Liver (tissue), 3 donors: ENCODE measurements around the gene MSL2.

Experiments used
- RAD21 ChIP-seq, 2 donors: IDR thresholded peaks; 2 replicates each; pipeline ENCODE4 v1.6.1; 2016; ENCODE audit warnings: antibody characterized with exemption in 2 of 2, mild to moderate bottlenecking in 2 of 2
- TF ChIP-seq, protein P1 (sequence below): fragments of 150-350 bp; IDR thresholded peaks from 2 replicates; pipeline ENCODE4 v1.5.1; 2017; ENCODE audit warnings: improper control_type of control experiment, low read depth, low read length; ENCODE audit not compliant: missing input control
- TF ChIP-seq, protein P2 (sequence below): IDR thresholded peaks from 2 replicates; pipeline ENCODE4 v1.6.1; 2016; ENCODE audit warnings: antibody characterized with exemption
- donor health status: healthy.
- donor health status: healthy.

DNA sequence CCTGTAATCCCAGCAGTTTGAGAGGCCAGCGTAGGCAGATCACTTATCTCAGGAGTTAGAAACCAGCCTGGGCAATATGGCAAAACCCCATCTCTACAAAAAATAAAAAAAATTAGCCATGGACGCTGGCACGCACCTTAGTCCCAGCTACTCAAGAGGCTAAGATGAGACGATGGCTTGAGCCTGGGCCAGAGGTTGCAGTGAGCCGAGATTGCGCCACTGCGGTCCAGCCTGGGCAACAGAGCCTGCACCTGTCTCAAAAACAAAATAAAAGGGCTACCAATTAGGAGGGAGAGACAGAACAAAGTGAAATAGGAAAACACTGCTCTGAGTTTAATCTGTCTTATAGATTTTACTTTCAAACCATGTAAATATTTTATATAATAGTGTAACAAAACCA, 33.8 kb downstream of the MSL2 start:
- TF ChIP-seq, protein P1, sequence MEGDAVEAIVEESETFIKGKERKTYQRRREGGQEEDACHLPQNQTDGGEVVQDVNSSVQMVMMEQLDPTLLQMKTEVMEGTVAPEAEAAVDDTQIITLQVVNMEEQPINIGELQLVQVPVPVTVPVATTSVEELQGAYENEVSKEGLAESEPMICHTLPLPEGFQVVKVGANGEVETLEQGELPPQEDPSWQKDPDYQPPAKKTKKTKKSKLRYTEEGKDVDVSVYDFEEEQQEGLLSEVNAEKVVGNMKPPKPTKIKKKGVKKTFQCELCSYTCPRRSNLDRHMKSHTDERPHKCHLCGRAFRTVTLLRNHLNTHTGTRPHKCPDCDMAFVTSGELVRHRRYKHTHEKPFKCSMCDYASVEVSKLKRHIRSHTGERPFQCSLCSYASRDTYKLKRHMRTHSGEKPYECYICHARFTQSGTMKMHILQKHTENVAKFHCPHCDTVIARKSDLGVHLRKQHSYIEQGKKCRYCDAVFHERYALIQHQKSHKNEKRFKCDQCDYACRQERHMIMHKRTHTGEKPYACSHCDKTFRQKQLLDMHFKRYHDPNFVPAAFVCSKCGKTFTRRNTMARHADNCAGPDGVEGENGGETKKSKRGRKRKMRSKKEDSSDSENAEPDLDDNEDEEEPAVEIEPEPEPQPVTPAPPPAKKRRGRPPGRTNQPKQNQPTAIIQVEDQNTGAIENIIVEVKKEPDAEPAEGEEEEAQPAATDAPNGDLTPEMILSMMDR = no peak
- TF ChIP-seq, protein P2, sequence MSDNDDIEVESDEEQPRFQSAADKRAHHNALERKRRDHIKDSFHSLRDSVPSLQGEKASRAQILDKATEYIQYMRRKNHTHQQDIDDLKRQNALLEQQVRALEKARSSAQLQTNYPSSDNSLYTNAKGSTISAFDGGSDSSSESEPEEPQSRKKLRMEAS = no peak
- no peak for TF ChIP-seq RAD21 (IDR thresholded peaks at IDR 0.05)
